ENCODE measurements around the gene CD58.

- no peak for TF ChIP-seq POLR2A (IDR thresholded peaks at IDR 0.05)
- TF ChIP-seq CTCF (IDR thresholded peaks at IDR 0.05), result peak; percentile 66 to 86 (median 77)
Observed at GRCh38 chr1:116498789-116499628, 71.8 kb downstream of the CD58 start.
